GM19463 (cell line): ENCODE results near the gene ZNF813.
A peak's percentile ranks its signal among the peaks of the same experiment; 100 is the strongest.
"Not testable (repeated sequence)": the region's sequence is repeated elsewhere in the genome, so short reads cannot be mapped to it uniquely, and the experiment has no call there.

Source experiments
- ATAC-seq: cut with Tn5 transposase; IDR thresholded peaks from one replicate; pipeline ENCODE4 v1.9.1; 2021; ENCODE audit warnings: mild to moderate bottlenecking, moderate library complexity; ENCODE audit not compliant: unreplicated experiment

ZNF813 gene

GRCh38 chr19:53467485-53468262 is at the start of gene ZNF813:
TSS of gene ZNF813 (plus strand) at chr19:53467733. CDS start at chr19:53483823, 16,090 bp downstream.
- peak; percentile 92 for ATAC-seq

GRCh38 chr19:53420520-53421315 is 46.8 kb upstream of the ZNF813 start:
- ATAC-seq = not testable (repeated sequence)

- ATAC-seq = no peak
Measured at GRCh38 chr19:53422551-53422950, 45.0 kb upstream of the ZNF813 start.

DNA sequence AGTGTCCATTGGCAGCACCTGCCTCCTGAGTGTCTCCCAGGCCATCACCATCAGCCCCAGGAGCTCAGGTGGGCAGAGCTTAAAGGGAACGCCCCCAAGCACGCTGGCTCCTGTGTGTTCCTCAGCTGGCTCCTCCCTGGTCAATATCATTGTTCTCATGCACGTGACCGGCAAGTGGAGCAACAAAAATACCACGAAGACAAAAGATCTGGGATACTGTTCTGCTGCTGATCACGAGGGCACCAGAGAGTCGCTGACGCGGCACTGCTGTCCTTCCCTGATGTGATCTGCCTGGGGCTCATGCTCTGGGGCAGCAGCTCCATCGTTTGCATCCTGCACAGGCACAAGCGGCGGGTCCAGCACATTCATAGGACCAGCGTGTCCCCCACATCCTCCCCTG is 44.5 kb upstream of the ZNF813 start:
- not testable (repeated sequence) for ATAC-seq

DNA sequence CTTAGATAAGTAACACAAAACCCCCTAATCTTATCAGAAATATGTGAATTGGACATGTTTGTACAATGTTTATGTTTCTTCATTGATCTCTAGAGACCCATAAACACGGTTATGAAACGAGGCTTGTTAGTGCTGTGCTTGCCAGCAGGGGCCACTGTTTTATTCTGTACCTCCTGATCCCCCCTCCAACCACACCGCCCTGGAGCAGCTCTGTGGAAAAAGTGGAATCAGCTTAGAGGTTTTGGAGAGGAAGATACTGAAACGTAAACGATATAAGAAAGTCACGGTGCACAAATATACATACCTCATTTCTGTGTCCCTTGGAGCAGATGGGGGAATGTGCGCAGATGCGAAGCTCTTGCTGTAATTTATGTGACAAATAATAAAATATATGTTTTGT is 43.9 kb upstream of the ZNF813 start:
- ATAC-seq = not testable (repeated sequence)

DNA sequence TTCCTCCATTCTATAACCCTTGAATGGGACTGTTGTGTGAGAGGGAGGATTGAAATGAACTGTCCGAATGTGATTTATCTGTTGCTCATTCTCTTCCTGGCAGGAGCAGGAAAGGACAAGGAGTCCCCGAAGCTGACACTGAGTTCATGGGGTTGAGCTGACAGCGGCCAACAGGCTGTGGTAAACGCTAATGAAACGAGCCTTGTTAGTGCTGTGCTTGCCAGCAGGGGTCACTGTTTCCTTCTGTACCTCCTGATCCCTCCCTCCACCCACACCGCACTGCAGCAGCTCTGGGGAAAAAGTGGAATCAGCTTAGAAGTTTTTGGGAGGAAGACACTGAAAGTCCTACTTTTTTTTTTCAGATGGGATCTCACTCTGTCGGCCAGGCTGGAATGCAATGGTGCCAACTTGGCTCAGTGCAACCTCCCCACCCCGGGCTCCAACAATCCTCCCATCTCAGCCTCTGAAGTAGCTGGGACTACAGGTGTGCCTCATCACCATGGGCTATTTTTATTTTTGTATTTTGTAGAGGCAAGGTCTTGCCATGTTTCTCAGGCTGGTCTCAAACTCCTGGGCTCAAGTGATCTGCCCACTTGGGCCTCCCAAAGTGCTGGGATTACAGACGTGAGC is 42.5 kb upstream of the ZNF813 start:
- ATAC-seq = no peak

- ATAC-seq = peak; percentile 99
Measured at GRCh38 chr19:53431399-53432087, 36.0 kb upstream of the ZNF813 start, which contains the start of gene ZNF761. TSS of gene ZNF761 (plus strand) at chr19:53431984. CDS start at chr19:53447269, 15,285 bp downstream.

DNA sequence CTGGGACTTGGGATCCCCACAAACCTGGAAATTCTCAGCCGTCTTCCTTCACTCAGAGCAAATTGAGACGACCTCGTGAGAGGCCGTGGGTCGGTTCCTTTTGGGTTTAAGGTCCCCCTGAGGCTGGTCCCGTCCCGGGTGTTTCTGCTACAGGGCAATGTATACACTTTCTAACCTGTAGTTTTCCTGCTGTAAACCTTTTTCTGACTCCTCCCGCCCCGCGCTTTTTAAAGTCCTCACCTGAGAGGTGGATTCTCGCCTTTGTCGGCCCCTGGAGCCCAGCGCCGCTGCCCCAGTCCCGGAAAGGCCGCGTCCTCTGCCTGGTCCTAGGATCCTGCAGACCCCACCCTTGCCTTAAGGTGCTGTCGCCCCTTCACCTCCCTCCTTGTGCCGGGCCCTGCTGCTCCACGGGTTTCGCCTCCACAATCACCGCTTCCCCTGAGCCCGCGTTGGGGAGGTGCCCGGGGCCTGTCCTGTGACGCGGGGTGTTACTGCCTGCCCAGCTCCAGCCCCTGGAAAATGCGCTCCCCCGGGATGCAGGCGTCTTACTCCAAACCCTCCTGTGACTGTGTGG is 35.4 kb upstream of the ZNF813 start:
- ATAC-seq = peak; percentile 15

GRCh38 chr19:53443809-53444208 is 23.7 kb upstream of the ZNF813 start:
- not testable (repeated sequence) for ATAC-seq

DNA sequence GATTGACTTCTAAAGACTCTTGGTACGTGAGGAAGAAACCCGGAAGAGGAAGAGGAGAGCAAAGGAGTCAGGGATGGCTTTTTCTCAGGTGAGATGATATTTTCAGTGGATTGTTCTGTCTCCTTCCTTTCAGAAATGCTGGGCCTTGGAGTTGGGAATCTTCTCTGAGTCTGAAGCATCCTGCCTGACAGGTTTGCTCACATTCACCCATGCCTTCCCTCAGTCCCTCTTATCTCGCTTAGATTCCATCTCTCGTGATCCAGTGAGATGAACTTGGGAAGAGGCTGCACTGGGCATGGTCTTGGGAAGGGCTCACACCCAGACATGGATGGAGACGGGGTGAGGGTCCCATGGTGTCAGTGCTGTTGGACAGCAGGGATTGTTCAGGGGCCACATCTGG is 20.3 kb upstream of the ZNF813 start:
- ATAC-seq = not testable (repeated sequence)

DNA sequence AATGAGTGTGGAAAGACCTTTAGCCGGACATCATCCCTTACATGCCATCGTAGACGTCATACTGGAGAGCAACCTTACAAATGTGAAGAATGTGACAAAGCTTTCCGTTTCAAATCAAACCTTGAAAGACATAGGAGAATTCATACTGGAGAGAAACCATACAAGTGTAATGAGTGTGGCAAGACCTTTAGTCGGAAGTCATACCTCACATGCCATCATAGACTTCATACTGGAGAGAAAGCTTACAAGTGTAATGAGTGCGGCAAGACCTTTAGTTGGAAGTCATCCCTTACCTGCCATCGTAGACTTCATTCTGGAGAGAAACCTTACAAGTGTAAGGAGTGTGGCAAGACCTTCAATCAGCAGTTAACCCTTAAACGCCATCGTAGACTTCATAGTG is 11.7 kb upstream of the ZNF813 start:
- ATAC-seq = no peak

GRCh38 chr19:53460131-53460721 is 7.3 kb upstream of the ZNF813 start:
- not testable (repeated sequence) for ATAC-seq

DNA sequence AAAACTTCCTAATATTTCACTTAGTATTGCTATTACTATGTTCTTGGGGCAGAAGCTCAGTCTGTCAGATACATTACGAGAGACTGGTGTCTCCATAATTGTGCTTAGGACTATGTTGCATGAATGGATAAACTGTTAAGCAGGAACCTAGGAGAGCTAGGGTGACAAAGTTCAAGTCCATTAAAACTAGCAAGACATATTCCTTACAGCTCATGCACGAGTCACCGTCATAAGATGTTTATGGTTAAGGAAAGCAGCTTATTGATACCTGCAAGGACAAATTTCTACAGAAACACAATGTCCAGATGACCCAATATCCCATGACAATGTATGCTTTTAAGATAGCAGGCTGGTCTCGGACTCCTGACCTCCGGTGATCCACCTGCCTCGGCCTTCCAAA is 5.7 kb upstream of the ZNF813 start:
- no peak for ATAC-seq

DNA sequence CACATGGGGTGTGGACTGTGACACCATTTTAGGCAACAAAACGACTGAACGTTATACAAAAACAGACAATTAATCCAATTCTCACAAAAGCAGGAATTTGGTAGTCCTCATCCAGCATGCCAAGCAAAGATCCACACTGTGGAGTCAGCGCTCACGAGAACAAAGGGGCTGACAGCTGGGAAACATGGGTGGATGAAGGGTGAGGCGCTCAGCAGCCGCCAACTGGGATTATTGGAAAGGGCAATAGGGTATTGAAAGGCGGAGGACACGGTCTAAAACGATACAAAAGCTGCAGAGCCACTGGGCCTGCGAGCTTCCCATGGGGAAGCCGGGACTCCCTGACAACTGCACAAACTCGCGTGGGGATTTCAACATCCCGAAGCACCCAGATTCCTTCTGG is 4.7 kb upstream of the ZNF813 start:
- ATAC-seq = no peak

DNA sequence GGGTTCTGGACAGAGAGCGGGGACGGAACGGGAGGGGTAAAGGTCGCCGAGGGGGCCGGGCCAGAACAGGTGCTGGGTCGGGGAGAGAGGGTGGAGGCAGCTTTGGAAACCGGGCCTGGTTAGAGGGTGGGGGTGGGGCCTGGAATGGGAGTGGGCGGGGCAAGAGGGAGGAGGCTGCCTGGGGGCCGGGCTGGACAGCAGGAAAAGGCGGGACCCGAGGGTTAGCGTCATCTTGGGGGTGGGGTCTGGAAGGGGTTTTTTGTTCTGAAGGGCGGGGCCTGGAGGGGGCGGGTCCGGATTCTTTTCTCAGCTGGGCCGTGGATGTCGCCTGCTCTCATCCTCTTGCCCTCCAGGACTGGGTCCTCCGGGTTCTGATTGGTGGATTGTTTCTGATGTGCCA is 4.3 kb upstream of the ZNF813 start:
- ATAC-seq = no peak

DNA sequence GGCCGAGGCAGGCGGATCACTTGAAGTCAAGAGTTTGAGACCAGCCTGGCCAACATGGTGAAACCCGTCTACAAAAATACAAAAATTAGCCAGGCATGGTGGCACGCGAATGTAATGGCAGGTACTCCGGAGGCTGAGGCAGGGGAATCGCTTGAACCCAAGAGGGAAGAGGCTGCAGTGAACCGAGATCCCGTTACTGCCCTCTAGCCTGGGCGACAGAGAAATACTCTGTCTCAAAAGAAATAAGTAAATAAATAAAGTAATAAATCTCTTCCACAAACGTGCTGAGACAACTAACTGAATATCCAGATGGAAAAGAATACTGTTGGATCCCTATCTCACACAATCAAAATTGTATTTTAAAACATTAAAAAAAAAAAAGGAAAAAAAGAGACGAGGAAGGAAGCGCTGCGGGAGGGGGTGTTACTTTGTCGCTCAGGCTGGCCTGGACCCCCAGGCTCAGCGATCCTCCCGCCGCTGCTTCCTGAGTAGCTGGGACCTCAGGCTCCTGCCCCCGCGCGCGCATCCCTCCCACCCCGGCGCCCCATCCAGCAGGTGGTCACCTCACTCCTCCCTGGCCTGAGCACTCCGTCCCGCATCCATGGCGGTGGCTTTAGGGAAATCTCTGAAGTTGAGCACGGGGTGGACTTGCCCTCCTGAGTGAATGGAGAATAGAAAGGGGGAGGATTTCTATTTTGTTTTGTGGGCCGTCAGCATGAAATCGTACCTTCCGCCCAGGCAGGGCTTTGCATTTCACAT is 628 bp upstream of the ZNF813 start:
- peak; percentile 12 for ATAC-seq

GRCh38 chr19:53468628-53469027 is 1.1 kb downstream of the ZNF813 start:
- not testable (repeated sequence) for ATAC-seq

DNA sequence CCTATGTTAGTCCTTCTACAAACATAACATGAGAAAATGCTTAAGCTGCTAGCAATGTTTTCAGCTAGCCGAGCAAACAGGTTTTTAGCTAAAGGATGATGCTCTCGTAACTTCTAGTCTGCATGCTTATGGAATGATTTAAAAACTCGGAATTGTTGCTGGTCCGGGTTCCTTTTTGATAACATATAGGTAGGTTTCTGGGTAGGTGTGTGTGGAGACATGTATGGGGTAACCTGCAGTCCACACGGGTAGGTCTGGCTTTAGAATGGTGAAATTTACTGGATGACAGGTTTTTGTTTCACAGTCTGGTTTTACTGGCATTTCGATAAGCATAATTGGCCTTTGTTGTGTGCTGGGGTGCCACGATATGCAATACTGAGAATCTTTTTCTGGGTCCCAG is 4.4 kb downstream of the ZNF813 start:
- no peak for ATAC-seq

- ATAC-seq = not testable (repeated sequence)
Measured at GRCh38 chr19:53474832-53475231, 7.3 kb downstream of the ZNF813 start.
